Measurements from ENCODE around the gene NOP53. TPM values are rescaled to one million over a fixed set of nuclear protein-coding genes. Genes with fewer than 3 reads are reported as not detected.

Gene NOP53
- total and polyA plus RNA-seq, 9 of the 15 experiments (the other 6 are each of a cell fraction or from before 2014, with no cell fraction given): 6.5 to 274 (median 145) TPM

- TF ChIP-seq ATF6 (CRISPR knock-in tag; IDR thresholded peaks at IDR 0.05) (no peak), SP1 (CRISPR knock-in tag; IDR thresholded peaks at IDR 0.05) (no peak), CEBPG (CRISPR knock-in tag; IDR thresholded peaks at IDR 0.05) (peak; percentile 88), CEBPG (tag; conservative IDR thresholded peaks at IDR 0.05 in 1 of 2, IDR thresholded peaks at IDR 0.05 in 1 of 2) (peak in 1 of 2 experiments; percentile 84; a peak in 2 of 4 replicates), HDAC1 (IDR thresholded peaks at IDR 0.05) (peak in 1 of 2 experiments; percentile 68; a peak in 1 of 4 replicates), MLLT1 (IDR thresholded peaks at IDR 0.05) (no peak), ZNF121 (CRISPR knock-in tag; conservative IDR thresholded peaks at IDR 0.05) (peak; percentile 95), FOXA1 (IDR thresholded peaks at IDR 0.05; ENCODE audit: borderline replicate concordance) (no peak), GATAD2A (IDR thresholded peaks at IDR 0.05) (no peak), PYGO2 (tag; IDR thresholded peaks at IDR 0.05) (no peak), SMARCA4 (IDR thresholded peaks at IDR 0.05) (0 out of 2 replicates have a peak, but pooled peaks have one; percentile 35), ZNF263 (CRISPR knock-in tag; IDR thresholded peaks at IDR 0.05; ENCODE audit: borderline replicate concordance) (peak; percentile 49; the same call in 1 of the 2 replicates), ELF2 (CRISPR knock-in tag; IDR thresholded peaks at IDR 0.05) (no peak), EP400 (IDR thresholded peaks at IDR 0.05) (0 out of 2 replicates have a peak, but pooled peaks have one; percentile 19), ATF3 (IDR thresholded peaks at IDR 0.05) (peak; percentile 91), ATF3 (CRISPR knock-in tag; conservative IDR thresholded peaks at IDR 0.05) (no peak), POLR2H (tag; IDR thresholded peaks at IDR 0.05; ENCODE audit: low read depth) (no peak), ZC3H8 (IDR thresholded peaks at IDR 0.05) (no peak), ZNF165 (CRISPR knock-in tag; IDR thresholded peaks at IDR 0.05; ENCODE audit: borderline replicate concordance) (no peak)
These were observed 18.9 kb upstream of the NOP53 start (continued) for GRCh38 chr19:47726467-47726866.
